H1 (cell line): ENCODE measurements around the gene MRPS10. TPM values are rescaled to one million over a fixed set of nuclear protein-coding genes. Genes with fewer than 3 reads are reported as not detected.

Source experiments
- GTF2F1 ChIP-seq: IDR thresholded peaks from 2 replicates; pipeline ENCODE4 v1.6.1; 2012; ENCODE audit warnings: low read depth, low read length, improper control_type of control experiment, borderline replicate concordance
- polyA plus RNA-seq, 7 experiments: library from polyadenylated mRNA; depleted of rRNA in 3 of 7; stranded (reverse) in 5 of 7; unstranded in 2 of 7; fragments of >200 nt in 5 of 7; fragments of 200-250 nt in 2 of 7; gene quantifications; 1 replicate in 5 of 7; 2 replicates in 1 of 7; 4 replicates in 1 of 7; pipeline versions ENCODE4 v1.2.1 to v1.2.3, GENCODE V29; 2011 to 2013; ENCODE audit warnings: missing spikeins in 2 of 7, mixed read lengths in 2 of 7
- total RNA-seq: library from RNA; stranded (reverse); fragmentation: NEBNext Ultra II Directional; extraction: Animal tissue kit (Norgen Biotek cat#: 25700); gene quantifications from 2 replicates; pipeline ENCODE4 v1.2.1, GENCODE V29; 2021

MRPS10 gene
- total and polyA plus RNA-seq, 2 of the 8 experiments (the other 6 are each of a cell fraction or from before 2014, with no cell fraction given), result 20.5 to 33.6 TPM

DNA sequence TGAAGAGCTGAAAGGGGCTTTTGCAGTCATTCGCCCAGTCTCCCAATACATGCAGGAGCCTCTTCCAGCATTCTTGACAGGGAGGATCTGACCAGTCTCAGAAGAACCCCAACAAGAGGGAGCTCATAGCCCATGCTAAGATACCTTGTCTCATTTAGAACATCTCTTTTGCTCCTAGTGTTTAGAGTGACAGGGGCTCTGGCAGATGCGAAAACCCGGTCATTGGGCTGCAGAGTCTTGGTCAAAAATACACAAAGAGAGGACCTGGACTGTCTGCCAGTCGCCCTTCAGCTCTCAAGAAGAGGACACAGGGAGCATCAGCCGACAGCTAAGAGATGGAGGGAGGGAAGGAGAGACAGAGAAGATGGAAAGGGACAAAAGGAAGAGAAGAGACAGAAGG is 23.6 kb downstream of the MRPS10 start (continued):
- no peak for TF ChIP-seq GTF2F1
